Measurements from ENCODE around the gene NCOA5. TPM values are rescaled to one million over a fixed set of nuclear protein-coding genes. Genes with fewer than 3 reads are reported as not detected.

Gene NCOA5
- total and polyA plus RNA-seq, 2 experiments from 2014 or later: 8.4 to 22.8 TPM

DNA sequence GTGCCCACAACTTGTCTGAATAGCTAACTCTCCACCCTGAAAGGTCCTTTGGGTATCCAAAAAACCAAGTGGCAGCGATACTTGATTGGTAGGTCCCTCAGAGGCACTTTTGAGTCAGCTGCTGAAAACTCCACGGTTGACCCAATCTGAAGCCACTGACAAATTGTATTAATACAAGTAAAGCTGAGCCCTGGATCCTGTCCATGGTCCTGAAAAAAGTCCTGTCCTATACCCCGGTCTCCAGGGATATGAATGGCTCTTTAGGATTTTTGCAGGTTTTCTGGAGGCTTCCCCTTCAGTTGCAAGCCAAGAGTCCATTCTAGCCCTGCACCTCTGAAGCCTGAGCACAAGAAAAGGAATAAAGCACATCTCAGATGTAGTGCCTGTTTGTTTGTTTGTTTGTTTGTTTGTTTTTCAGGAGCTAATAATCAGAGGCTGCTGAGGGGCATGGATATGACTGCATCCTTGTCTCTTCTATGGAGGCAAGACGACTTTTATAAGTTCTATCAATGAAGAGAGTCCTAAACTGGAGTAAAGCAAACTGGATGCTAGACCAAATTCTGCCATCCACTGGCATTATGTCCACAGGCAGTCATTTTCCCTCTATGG lies 62.4 kb downstream of the NCOA5 start:
- Histone ChIP-seq H3K4me3 (no peak overlapping the region), H3K27ac (ENCODE audit: low read depth) (no peak overlapping the region), H3K4me2 (no peak overlapping the region), H3K36me3 (ENCODE audit: insufficient read depth) (no peaks in the 10 kb centered on the region), H4K20me1 (replicated peaks; ENCODE audit: insufficient read depth) (peaks cover 6% of the 10 kb centered on the region; the same call in 1 of the 2 replicates), H3K4me1 (ENCODE audit: insufficient read depth) (peaks cover 10% of the 10 kb centered on the region; the same call in 1 of the 2 replicates), H2AFZ (no peak overlapping the region), H3K9me2 (ENCODE audit: insufficient read depth) (no peaks in the 10 kb centered on the region), H3K27me3 (ENCODE audit: insufficient read depth) (peaks cover 93% of the 10 kb centered on the region), H3K79me2 (replicated peaks; ENCODE audit: insufficient read depth) (no peaks in the 10 kb centered on the region), H3F3A (replicated peaks; ENCODE audit: low read depth) (peaks cover 3% of the 10 kb centered on the region)
- H3K36me3 Mint-ChIP-seq (ENCODE audit: low read depth): no peaks in the 10 kb centered on the region
- H3K4me3 Mint-ChIP-seq: no peak overlapping the region; the same call in 2 of the 3 replicates
- DNase-seq (ENCODE audit: low spot score): peak; percentile 87
- H3K9me3 Mint-ChIP-seq: no peaks in the 10 kb centered on the region; the same call in 2 of the 3 replicates
- peaks cover 84% of the 10 kb centered on the region for H3K27me3 Mint-ChIP-seq (ENCODE audit: insufficient read depth, low read depth, poor library complexity)
- no peak for ATAC-seq
- TF ChIP-seq NANOG (IDR thresholded peaks at IDR 0.05; ENCODE audit: borderline replicate concordance) (no peak), REST (IDR thresholded peaks at IDR 0.05; ENCODE audit: unreplicated experiment) (peak; percentile 79), EZH2 (IDR thresholded peaks at IDR 0.05; ENCODE audit: low read depth, unreplicated experiment) (no peak), ETS1 (IDR thresholded peaks at IDR 0.05) (no peak), ZNF114 (CRISPR knock-in tag; IDR thresholded peaks at IDR 0.05) (no peak), CREB1 (CRISPR knock-in tag; IDR thresholded peaks at IDR 0.05; ENCODE audit: low read depth) (no peak), POLR2AphosphoS5 (IDR thresholded peaks at IDR 0.05; ENCODE audit: low read depth) (no peak)
- no peak overlapping the region for H3K27ac Mint-ChIP-seq
- H3K4me1 Mint-ChIP-seq: peaks cover 2% of the 10 kb centered on the region; the same call in 2 of the 3 replicates

- H3F3A ChIP-seq (replicated peaks; ENCODE audit: low read depth): 0 out of 2 replicates have a peak, but pooled peaks cover 3% of the 10 kb centered on the region
- no peak overlapping the region for H3K27ac ChIP-seq (ENCODE audit: low read depth)
- H2AFZ ChIP-seq: no peak overlapping the region
- H3K4me1 ChIP-seq (ENCODE audit: insufficient read depth): peaks cover 4% of the 10 kb centered on the region
- no peaks in the 10 kb centered on the region for H3K79me2 ChIP-seq (replicated peaks; ENCODE audit: insufficient read depth)
- no peak for ATAC-seq
- Mint-ChIP-seq H3K36me3 (ENCODE audit: low read depth) (no peaks in the 10 kb centered on the region), H3K27me3 (ENCODE audit: insufficient read depth, low read depth, poor library complexity) (peaks cover 67% of the 10 kb centered on the region), H3K4me1 (peaks cover 9% of the 10 kb centered on the region), H3K4me3 (no peak overlapping the region), H3K9me3 (no peaks in the 10 kb centered on the region; the same call in 2 of the 3 replicates), H3K27ac (no peak overlapping the region)
- H4K20me1 ChIP-seq (replicated peaks; ENCODE audit: insufficient read depth): peaks cover 6% of the 10 kb centered on the region; the same call in 1 of the 2 replicates
- peaks cover 78% of the 10 kb centered on the region for H3K27me3 ChIP-seq (ENCODE audit: insufficient read depth)
- no peak for DNase-seq (ENCODE audit: low spot score)
- H3K4me2 ChIP-seq: no peak overlapping the region
- H3K36me3 ChIP-seq (ENCODE audit: insufficient read depth): no peaks in the 10 kb centered on the region
- no peak overlapping the region for H3K4me3 ChIP-seq
- H3K9me2 ChIP-seq (ENCODE audit: insufficient read depth): no peaks in the 10 kb centered on the region
- TF ChIP-seq, protein P1, sequence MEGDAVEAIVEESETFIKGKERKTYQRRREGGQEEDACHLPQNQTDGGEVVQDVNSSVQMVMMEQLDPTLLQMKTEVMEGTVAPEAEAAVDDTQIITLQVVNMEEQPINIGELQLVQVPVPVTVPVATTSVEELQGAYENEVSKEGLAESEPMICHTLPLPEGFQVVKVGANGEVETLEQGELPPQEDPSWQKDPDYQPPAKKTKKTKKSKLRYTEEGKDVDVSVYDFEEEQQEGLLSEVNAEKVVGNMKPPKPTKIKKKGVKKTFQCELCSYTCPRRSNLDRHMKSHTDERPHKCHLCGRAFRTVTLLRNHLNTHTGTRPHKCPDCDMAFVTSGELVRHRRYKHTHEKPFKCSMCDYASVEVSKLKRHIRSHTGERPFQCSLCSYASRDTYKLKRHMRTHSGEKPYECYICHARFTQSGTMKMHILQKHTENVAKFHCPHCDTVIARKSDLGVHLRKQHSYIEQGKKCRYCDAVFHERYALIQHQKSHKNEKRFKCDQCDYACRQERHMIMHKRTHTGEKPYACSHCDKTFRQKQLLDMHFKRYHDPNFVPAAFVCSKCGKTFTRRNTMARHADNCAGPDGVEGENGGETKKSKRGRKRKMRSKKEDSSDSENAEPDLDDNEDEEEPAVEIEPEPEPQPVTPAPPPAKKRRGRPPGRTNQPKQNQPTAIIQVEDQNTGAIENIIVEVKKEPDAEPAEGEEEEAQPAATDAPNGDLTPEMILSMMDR (conservative IDR thresholded peaks at IDR 0.05; ENCODE audit: low read depth in 2 of 2): no peak
- no peak for TF ChIP-seq REST (IDR thresholded peaks at IDR 0.05; ENCODE audit: unreplicated experiment)
- TF ChIP-seq ZNF114 (CRISPR knock-in tag; IDR thresholded peaks at IDR 0.05): no peak
- no peak for TF ChIP-seq NANOG (IDR thresholded peaks at IDR 0.05; ENCODE audit: borderline replicate concordance)
- no peak for TF ChIP-seq STAT1 (IDR thresholded peaks at IDR 0.05; ENCODE audit: unreplicated experiment)
- TF ChIP-seq EZH2 (IDR thresholded peaks at IDR 0.05; ENCODE audit: low read depth, unreplicated experiment): no peak
- no peak for TF ChIP-seq CREB1 (CRISPR knock-in tag; IDR thresholded peaks at IDR 0.05; ENCODE audit: low read depth)
- TF ChIP-seq POLR2AphosphoS5 (IDR thresholded peaks at IDR 0.05; ENCODE audit: low read depth): no peak
- no peak for TF ChIP-seq ZNF331 (CRISPR knock-in tag; IDR thresholded peaks at IDR 0.05; ENCODE audit: low read depth)
- no peak for TF ChIP-seq EZH2phosphoT487 (IDR thresholded peaks at IDR 0.05; ENCODE audit: unreplicated experiment)
Measured at GRCh38 chr20:46025376-46025783, 64.4 kb downstream of the NCOA5 start.
